ENCODE measurements around the gene ABCA2.

Gene ABCA2

GRCh38 chr9:137073992-137074399, 46.0 kb upstream of the ABCA2 start:
- DNase-seq (ENCODE audit: low read depth), result no peak
- TF ChIP-seq CTCF (IDR thresholded peaks at IDR 0.05; ENCODE audit: low read depth, low read length, missing control alignments), result no peak
- in situ Hi-C loops (cut with HindIII; ENCODE audit: low sequenced_read_pairs), result no loop called here
- H3K4me3 ChIP-seq (ENCODE audit: low read depth, low read length), result no peak overlapping the region

- in situ Hi-C loops (cut with HindIII; ENCODE audit: low sequenced_read_pairs), result no loop called here
- DNase-seq (ENCODE audit: low read depth), result no peak
- H3K4me3 ChIP-seq (ENCODE audit: low read depth, low read length), result no peak overlapping the region
- TF ChIP-seq CTCF (IDR thresholded peaks at IDR 0.05; ENCODE audit: low read depth, low read length, missing control alignments), result no peak
These were observed 43.2 kb upstream of the ABCA2 start for GRCh38 chr9:137071282-137071681.

- in situ Hi-C loops (cut with HindIII; ENCODE audit: low sequenced_read_pairs), result no loop called here
- TF ChIP-seq CTCF (IDR thresholded peaks at IDR 0.05; ENCODE audit: low read depth, low read length, missing control alignments), result peak; percentile 38
- peak overlapping the region; percentile 33 for H3K4me3 ChIP-seq (ENCODE audit: low read depth, low read length)
- no peak for DNase-seq (ENCODE audit: low read depth)
These were observed 42.9 kb upstream of the ABCA2 start for GRCh38 chr9:137070906-137071275.

- peak within 1 kb of the TSS; percentile 33 for H3K4me3 ChIP-seq (ENCODE audit: low read depth, low read length)
- DNase-seq (ENCODE audit: low read depth), result peak; percentile 40
- TF ChIP-seq CTCF (IDR thresholded peaks at IDR 0.05; ENCODE audit: low read depth, low read length, missing control alignments), result no peak
- in situ Hi-C loops (cut with HindIII; ENCODE audit: low sequenced_read_pairs), result no loop called here
These were observed 42.3 kb upstream of the ABCA2 start, which contains the start of gene SAPCD2 for GRCh38 chr9:137070201-137070905. SAPCD2 (minus strand) TSS chr9:137070557; CDS start chr9:137070460, 97 bp downstream.

GRCh38 chr9:137069508-137070091, 41.6 kb upstream of the ABCA2 start:
- no peak for TF ChIP-seq CTCF (IDR thresholded peaks at IDR 0.05; ENCODE audit: low read depth, low read length, missing control alignments)
- in situ Hi-C loops (cut with HindIII; ENCODE audit: low sequenced_read_pairs), result no loop called here
- H3K4me3 ChIP-seq (ENCODE audit: low read depth, low read length), result peak overlapping the region; percentile 16
- no peak for DNase-seq (ENCODE audit: low read depth)

GRCh38 chr9:137068539-137069507, 40.8 kb upstream of the ABCA2 start:
- DNase-seq (ENCODE audit: low read depth), result no peak
- TF ChIP-seq CTCF (IDR thresholded peaks at IDR 0.05; ENCODE audit: low read depth, low read length, missing control alignments), result no peak
- in situ Hi-C loops (cut with HindIII; ENCODE audit: low sequenced_read_pairs), result no loop called here
- H3K4me3 ChIP-seq (ENCODE audit: low read depth, low read length), result peak overlapping the region; percentile 16

All from astrocyte of the cerebellum (primary cell).